ENCODE measurements around the gene SPTBN2. TPM values are rescaled to one million over a fixed set of nuclear protein-coding genes. Genes with fewer than 3 reads are reported as not detected.

SPTBN2 gene
- total RNA-seq, 1 experiment from 2014 or later: 0.57 TPM

- DNase-seq (ENCODE audit: low read depth): no peak
Measured at GRCh38 chr11:66685276-66686099, 43.5 kb downstream of the SPTBN2 start.

- no peak for DNase-seq (ENCODE audit: low read depth)
Measured at GRCh38 chr11:66684635-66685034, 44.4 kb downstream of the SPTBN2 start.

GRCh38 chr11:66683877-66684276 lies 45.1 kb downstream of the SPTBN2 start:
- no peak for DNase-seq (ENCODE audit: low read depth)

- DNase-seq (ENCODE audit: low read depth): no peak
Measured at GRCh38 chr11:66680966-66681645, 47.9 kb downstream of the SPTBN2 start.

- DNase-seq (ENCODE audit: low read depth): peak; percentile 93
Measured at GRCh38 chr11:66677599-66678375, 51.2 kb downstream of the SPTBN2 start, which contains the start of gene RBM4B. Gene RBM4B, minus strand, starts transcription at chr11:66677887. Its CDS starts 808 bp downstream, at chr11:66677079.

- DNase-seq (ENCODE audit: low read depth): no peak
Measured at GRCh38 chr11:66676931-66677598, 52.0 kb downstream of the SPTBN2 start.

- DNase-seq (ENCODE audit: low read depth): no peak
Measured at GRCh38 chr11:66676282-66676919, 52.6 kb downstream of the SPTBN2 start.

- DNase-seq (ENCODE audit: low read depth): no peak
Measured at GRCh38 chr11:66674964-66675602, 53.9 kb downstream of the SPTBN2 start.

- DNase-seq (ENCODE audit: low read depth): no peak
Measured at GRCh38 chr11:66670816-66671215, 58.2 kb downstream of the SPTBN2 start.

GRCh38 chr11:66665369-66665768 lies 63.6 kb downstream of the SPTBN2 start:
- no peak for DNase-seq (ENCODE audit: low read depth)

- no peak for DNase-seq (ENCODE audit: low read depth)
Measured at GRCh38 chr11:66663741-66664296, 65.2 kb downstream of the SPTBN2 start.

- no peak for DNase-seq (ENCODE audit: low read depth)
Measured at GRCh38 chr11:66659763-66660162, 69.3 kb downstream of the SPTBN2 start.

- DNase-seq (ENCODE audit: low read depth): no peak
Measured at GRCh38 chr11:66653123-66653522, 75.9 kb downstream of the SPTBN2 start.

GRCh38 chr11:66652651-66653050 lies 76.4 kb downstream of the SPTBN2 start:
- DNase-seq (ENCODE audit: low read depth): no peak

GRCh38 chr11:66651016-66651415 lies 78.0 kb downstream of the SPTBN2 start:
- no peak for DNase-seq (ENCODE audit: low read depth)

- DNase-seq (ENCODE audit: low read depth): no peak
Measured at GRCh38 chr11:66649903-66650302, 79.1 kb downstream of the SPTBN2 start.

- DNase-seq (ENCODE audit: low read depth): no peak
Measured at GRCh38 chr11:66646828-66647227, 82.2 kb downstream of the SPTBN2 start.

GRCh38 chr11:66643745-66644437 lies 85.1 kb downstream of the SPTBN2 start:
- peak; percentile 10 for DNase-seq (ENCODE audit: low read depth)

GRCh38 chr11:66641834-66642233 lies 87.2 kb downstream of the SPTBN2 start:
- no peak for DNase-seq (ENCODE audit: low read depth)
